NCI-H128 (cell line): ENCODE results near the gene ABCC5.

Experiments used
- DNase-seq: peaks from one replicate; lab custom pipeline; 2025; ENCODE audit not compliant: unreplicated experiment; lab: John Stamatoyannopoulos, UW

Gene ABCC5

DNA sequence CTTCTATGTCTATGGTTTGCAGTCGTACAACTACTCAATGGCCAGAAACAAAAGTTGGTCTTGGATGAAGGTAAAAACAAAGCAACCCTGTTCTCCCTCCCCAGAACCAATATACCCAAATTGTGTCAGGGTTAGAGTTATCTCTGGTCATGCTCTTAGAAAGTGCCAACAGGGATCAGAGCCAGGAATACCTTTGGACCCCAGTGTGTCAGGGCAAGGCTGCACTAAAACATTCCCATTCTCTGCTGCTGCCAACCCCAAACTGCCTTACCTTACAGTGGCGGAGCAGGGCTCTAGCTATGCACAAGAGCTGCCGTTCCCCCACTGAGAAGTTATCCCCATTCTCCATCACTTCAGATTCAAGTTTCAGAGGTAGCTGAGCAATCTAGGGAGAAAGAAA is 90.6 kb downstream of the ABCC5 start:
- no peak for DNase-seq

DNA sequence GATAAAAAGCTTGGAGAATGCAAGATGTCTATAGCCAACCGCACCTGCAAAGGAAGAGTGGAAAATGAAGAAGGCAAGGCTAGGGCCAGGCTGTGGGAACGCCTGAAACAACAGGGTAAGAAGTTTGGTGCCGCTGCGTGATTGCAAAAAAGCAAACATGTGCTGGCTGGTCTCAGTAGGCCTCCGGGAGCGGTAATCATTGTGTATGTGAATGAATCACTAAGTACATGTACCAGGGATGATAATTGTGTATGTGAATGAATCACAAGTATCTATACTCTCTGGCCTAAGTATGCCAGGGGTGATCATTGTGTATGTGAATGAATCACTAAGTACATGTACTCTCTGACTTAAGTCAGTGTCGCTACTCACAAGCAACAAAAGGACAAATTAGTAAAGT is 92.7 kb downstream of the ABCC5 start:
- DNase-seq: no peak

DNA sequence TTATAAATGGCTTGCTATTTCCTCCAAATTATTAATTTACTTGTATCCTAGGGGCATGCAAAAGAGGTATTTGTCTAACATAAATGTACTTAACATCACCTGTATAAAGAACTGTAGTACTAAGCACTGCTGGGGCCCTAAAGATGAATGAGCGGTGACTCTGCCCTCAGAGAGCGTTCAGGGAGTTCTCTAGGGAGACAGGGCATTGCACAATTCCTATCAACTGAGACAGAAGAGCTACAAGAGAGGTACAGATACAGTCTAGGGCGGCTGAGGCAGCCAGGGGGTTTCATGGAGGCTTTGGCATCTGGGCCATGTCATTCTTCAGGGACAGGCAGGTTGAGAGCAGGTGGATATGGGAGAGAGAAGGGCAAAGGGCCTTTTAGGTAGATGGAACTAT is 93.1 kb downstream of the ABCC5 start:
- DNase-seq: no peak

DNA sequence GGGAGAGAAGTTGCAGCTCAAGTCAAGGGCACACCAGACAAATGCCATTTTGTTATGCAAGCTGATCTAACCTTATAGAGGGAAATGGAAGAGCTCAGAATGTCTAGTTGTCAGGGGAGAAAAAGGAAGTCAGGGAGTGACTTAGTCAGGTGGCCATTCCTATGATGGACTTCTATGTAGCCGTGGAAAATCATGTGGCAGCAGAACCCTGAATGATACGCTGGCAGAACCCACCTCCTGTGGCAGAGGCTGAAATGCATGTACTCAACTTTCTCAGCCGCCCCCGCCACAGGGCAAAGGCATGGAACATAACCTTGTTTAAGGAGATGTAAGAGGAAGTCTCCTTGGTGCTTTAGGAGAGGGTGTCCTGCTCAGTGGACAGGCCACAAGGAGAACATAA is 95.3 kb downstream of the ABCC5 start:
- DNase-seq: no peak

DNA sequence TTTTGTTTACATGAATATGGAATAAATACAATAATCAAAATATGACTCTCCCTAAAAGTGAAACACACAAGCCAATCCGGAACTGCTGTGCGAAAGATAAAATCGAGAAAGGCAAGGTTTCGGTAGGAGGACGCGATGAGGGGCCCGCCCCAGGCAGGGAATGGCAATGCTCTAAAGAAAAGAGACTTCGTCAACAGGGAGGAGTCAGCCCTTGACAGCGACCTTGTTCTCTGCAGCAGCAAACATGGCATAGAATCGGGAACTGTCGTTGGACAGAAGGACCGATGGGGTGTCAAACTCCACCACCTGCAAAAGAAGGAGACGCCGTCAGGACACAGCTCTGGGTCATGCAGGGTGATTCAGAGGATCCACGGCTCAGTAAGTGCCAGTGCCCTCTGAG is 96.6 kb downstream of the ABCC5 start:
- DNase-seq: no peak

DNA sequence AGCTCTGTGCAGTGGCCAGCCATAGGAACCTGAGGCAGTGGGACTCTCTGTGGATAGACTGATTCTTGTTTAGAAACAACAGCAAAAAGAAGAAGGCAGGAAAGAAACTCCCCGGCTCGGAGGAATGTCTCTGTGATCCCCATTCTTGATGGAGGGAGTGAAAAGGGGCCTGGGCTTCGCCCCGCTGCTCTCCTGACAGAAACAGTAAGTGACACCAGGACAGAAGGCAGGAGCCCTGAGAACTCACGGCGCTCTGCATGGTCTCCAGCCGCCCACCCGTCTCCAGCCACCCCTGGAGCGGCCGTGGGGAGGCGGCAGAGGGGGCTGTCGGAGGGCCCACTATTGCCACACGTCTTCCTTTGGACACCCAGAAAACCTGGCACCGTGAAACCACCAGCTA is 97.3 kb downstream of the ABCC5 start:
- DNase-seq: no peak

DNA sequence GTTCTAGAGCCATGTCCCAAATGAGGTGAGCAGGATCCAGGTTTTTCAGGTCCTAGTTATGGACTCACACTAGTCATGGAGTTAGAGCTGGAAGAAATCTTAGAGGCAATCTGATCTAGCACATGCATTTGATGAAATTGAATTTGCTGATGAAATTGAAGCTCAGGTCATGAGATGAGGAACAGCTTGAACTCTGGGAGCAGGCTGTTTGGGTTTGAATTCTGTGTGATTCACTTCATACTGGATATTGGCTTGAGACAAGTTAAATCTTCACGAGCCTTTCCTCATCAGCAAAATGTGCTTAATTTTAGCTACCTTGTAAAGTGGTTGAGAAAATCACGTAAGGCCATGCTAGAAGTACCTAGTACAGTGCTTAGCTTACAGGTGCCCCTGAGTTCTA is 99.5 kb downstream of the ABCC5 start:
- DNase-seq: no peak

DNA sequence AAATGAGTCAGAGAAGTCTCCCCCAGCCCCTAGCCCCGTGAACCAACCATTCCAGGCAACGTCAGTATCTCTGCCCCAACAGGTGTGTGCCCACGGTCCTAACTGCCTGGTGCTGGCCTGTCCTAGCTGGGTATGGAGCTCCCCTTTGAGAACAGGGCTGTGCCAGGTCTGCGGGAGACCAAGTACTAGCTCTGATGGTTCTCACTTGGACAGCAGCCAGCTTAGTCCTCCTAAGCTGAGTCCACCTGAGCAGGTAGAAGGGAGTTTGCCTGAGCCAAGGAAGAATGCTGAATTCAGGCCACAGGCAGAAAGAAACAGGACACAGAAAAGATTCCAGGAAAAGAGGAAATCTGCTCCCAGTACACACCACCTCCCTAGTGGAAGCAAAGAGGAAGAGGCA is 99.9 kb downstream of the ABCC5 start:
- no peak for DNase-seq

DNA sequence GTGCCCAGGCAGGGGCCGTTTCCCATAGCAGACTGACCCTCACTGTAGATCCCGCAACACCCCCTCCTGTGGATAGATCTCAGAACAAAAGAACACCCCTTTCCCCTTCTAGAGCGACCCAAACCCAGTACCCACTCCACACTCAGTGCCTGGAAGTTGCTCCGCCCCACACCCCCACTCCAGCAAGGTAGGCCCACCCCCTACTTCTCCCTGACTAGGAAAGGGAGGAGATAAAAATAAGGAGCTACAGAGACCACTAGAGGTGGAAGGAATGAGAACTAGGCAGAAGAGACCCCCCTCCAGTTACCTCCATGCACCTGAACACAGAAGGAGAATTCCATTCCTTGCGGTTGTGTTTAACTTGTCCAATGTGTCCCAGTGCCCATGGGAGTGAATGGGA is 102.8 kb downstream of the ABCC5 start:
- no peak for DNase-seq

DNA sequence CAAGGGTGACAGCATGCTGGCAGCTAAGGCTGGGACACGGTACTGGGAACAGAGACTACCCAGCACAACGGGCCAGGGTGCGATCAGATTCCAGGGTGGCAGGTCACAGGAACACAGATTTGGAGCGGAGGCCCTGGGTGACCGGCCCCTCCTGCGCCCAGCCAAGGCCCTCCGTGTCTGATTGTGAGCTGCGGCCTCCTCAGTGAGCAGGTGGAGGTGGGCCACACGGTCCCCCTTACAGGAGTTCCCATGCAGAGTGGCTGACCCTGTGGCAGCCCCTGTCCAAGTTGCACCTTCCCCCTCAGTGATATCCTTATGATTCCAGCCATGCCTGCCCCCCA is 104.1 kb downstream of the ABCC5 start:
- no peak for DNase-seq

DNA sequence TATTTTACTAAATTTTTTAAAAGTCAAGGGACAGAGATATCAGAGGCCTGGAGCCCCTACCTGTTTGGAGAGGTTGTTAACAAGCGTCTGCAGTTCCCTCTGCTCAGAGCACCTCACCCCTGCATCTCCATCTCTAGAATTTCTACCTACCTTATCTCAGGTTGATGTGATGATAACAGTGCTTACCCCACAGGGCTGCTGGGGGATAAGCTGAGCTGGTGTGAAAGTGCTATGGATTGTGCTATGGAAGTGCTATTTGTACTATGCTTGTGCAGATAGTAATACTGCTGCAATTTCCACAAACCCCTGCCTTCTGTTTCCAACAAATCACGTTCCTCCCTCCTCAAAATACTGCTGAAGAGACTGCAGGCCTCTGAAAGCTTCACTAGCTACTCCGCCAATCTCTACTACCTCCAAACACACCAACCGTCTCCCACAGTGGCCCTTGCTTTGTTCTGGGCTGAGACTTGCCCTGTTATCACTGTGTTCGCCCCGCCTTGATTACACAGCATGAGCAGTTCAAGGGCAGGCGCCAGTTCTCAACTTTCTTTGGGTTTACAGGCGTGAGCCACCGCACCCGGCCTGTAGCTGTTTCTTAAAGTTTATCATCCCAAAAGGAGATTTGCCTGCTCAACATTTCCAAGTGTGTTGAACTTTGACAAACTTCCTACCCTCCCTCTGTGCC is 104.6 kb downstream of the ABCC5 start:
- DNase-seq: no peak

DNA sequence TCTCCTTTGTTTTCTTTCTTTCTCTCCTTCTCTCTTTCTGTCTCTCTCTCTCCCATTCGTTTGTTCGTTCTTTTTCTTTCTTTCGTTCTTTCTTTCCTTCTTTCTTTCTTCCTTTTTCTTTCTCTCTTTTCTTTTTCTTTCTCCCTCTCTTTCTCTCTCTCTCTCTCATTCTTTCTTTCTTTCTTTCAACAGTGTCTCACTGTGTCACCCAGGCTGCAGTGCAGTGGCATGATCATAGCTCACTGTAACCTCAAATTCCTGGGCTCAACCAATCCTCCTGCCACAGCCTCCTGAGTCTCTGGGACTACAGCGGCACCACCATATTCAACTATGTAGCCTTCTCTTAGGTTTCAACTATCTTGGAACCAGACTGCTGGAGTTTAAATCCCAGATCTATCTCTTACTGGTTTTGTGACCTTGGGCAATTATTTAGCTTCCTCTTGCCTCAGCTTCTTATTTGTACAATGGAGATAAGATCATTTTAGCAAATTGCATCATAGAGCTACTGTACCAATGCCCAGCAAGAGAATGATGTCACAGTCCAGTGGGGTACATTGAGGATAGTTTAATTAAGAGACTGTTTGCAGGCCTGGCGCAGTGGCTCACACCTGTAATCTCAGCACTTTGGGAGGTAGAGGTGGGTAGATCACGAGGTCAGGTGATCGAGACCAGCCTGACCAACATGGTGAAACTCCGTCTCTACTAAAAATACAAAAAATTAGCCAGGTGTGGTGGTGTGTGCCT is 105.7 kb downstream of the ABCC5 start:
- DNase-seq: no peak

DNA sequence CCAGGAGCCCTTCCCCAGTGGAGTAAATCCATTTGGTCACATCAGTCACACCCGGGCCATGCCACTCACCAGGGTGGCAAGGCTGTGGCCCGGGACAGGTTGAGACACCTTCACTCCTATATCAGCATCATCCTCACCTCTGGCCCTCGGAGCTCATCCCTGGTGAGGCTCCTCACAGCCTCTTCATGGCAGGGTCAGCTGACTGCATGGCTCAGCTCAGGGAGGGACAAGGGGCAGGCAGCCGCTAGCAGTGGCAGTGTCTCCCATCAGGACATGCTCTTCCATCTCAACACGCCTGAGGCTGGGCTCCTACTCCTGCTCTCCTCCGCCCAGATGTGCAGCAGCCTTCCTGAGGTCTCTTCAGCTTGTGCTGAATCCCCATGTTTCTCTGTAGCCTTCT is 106.6 kb downstream of the ABCC5 start:
- no peak for DNase-seq

DNA sequence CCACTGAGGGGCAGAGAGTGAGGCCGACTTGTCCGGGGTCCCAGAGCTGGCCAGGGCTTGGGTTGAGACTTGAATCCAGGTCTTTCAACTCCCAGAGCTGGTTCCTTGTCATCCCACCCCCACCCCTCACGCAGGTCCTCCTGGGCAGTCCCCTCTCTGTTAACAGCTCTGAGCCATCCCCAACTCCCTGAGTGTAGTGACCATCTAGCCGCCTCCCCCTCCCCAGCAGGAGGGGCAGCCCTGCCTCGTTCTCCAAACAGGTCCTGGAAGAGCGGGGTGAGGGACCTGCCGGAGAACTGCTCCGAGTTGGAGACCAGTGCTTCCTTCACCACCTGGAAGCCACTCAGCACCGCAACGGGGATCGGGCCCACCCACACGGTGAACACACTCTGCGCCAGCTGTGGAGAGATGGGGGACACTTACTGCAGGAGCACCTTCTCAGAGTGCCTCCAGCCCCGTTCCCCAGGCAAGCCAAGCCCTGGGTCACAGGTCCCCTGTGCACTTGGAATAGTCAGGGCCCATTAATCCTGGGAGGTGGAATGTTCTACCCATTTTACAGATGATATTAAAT is 108.6 kb downstream of the ABCC5 start:
- DNase-seq: no peak

DNA sequence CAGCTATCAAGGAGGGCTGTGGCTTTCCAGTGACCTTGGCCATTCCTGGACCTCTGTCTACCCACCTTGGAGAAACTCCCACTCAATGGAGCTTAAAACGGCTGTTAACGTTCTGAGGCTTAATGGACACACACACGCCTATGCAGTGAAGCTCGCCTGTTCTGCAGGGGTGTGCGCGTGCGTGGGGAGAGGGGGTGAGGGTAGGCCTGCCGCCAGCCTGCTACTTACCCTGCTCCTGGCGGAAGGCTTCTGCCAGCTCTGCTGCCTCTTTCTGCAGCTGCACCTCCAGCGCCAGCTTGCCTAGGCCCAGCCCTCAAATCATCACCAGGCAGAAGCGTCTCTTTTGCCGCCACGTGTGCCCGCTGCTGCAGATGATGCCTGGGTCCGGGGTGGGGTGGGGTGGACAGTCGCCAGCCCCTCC is 109.8 kb downstream of the ABCC5 start:
- DNase-seq: no peak

DNA sequence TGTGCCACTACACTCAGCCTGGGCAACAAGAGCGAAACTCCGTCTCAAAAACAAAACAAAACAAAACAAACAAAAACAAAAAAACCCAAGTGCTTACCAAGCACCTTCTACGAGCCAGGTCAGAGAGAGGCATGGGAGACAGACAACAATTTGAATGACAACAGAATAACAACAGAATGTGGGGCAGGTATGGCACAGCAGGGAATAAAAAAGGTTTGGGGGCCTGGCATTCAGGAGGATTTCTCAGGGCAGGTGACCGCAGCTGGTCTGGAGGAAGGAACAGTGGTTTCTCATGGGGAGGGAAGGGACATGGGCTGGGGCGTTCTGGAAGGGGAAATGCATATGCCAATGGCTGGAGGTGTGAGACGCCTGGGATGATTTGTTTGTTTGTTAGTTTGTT is 110.5 kb downstream of the ABCC5 start:
- no peak for DNase-seq

DNA sequence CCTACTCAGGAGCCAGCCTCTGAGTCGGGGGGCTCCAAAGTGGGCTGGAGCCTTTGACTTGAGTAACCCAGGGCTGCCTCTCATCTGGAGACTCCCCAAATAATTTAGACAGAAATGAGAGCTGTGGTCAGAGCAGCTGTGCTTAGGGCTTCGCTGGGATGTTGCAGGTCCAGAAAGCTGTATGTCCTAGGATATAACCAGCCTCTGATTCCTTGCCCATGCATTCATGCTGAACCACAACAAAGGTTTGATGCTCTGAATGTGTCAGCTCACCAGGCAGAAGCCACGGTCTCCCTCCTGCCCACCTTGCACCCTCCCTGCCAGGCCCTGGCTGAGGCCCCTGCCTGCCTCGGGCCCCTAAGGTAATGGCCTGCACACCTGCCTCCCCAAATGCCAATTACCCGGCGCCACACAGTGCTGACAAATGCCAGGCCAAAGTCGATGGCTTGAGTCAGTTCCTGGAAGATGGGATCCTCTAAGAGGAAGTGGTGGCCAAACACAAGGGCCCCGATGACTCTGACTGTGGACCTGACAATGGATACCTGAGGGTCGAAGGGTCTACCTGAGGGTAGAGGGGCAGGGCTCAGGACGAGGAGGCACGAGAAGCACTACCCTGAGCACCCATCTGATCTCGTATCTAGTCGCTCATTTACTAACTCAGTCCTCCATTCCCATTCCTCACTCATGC is 111.3 kb downstream of the ABCC5 start:
- no peak for DNase-seq

DNA sequence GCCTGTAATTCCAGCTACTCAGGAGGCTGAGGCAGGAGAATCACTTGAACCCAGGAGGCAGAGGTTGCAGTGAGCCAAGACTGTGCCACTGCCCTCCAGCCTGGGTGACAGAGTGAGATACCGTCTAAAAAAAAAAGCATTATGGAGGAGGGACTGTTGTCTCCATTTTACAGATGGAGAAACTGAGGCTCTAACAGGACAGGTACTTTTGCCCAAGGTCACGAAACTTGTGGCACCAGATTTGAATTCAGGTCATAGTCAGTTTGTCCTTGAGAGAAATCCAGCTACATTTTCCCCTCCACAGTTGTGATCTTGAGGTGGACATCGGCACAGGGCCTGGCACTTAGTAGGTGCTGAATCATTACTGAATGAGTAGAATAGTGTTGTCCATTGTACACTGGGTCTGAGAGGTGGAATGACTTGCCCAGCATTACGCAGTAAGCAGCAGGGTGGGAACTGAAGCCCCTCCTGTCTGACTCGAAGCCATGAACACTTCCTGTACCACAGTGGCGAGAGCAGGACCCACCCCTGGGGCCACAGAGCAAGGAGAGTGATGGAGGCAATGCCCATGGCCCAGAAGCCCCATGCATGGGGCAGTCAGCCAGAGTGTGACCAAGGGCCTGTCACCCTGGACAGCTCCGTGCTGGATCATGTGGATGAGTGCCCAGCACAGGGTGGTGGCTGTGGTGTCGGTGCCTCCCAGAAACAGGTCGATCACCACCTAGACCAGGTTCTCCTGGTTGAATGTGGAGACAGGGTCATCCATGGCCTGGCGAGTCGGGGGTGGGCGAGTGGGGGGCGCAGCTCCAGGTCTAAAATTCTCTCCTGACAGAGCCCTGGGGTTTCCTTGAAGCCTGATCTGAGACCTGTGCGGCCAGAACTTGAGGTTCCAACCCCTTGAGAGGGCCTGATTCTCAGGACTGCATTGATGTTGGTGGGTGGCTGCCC is 112.6 kb downstream of the ABCC5 start:
- DNase-seq: no peak

DNA sequence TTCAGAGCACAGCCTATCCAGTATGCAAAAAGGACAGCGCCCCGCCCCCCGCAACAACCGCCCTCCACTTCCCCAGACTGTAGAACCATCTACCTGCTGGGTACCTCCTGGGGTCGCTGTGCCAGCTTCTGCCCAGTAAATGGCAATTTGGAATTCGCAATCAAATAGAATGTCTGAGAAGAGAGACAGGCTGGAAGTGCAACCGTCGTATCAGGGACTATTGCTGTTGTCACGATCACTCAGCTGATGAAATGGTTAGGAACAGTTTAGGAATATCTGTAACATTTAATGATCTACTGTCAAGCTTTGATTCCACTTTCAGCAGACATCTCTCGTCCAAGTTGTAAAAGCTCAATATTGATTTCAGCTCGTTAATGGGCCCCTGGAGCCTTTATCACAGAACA is 119.7 kb downstream of the ABCC5 start:
- DNase-seq: no peak

DNA sequence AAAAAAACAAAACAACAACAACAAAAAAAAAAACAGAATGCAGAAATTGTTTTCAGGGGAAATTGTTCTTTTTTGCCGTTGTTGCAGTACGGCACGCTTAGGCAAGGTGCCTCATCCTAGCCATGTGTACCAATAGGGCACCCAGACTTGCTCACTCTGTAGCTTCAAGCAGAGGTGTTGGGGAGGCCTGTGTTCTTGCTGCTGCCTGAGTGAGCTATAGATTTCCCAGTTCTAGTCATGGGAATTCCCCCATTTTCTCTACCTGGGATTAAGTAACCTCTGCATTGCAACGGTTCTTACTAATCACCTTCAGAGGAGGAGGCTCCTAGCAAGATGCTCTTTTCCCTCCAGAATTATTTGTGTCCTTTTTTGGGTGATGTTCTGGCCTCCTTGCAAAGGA is 120.1 kb downstream of the ABCC5 start:
- DNase-seq: no peak

DNA sequence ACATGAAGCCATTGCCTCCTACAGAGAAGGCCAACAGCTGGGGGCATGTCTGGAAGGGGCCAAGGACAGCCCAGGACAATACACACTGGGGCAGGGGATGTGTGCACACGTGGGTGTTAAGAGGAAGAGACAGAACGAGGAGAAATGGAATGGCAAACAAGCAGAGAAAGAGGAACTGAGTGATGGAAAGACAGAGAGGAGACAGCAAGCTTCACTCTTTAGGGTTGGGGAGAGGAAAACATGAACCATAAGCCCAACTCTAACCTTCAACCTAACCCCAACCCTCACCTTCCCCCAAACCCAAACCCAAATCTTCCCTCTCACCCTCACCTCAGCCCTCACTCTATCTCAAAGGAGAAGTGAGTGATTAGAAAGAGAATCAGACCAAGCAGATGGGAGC is 121.1 kb downstream of the ABCC5 start:
- no peak for DNase-seq
